Transverse colon (tissue), 4 donors: ENCODE data around the gene ACLY. TPM values are rescaled to one million over a fixed set of nuclear protein-coding genes. Genes with fewer than 3 reads are reported as not detected.

Source experiments
- DNase-seq: peaks from one replicate; pipeline ENCODE4 v3.0.0-alpha.2; 2019
- H3K27ac ChIP-seq, 4 donors: fragments of 200-600 bp; sonication (generic); 2 replicates each; pipeline ENCODE4 v1.5.1; 2016 to 2018; ENCODE audit warnings: inconsistent platforms in 4 of 4
- H3K27me3 ChIP-seq: fragments of 200-600 bp; sonication (generic); 2 replicates; pipeline ENCODE4 v1.5.1; 2017; ENCODE audit warnings: inconsistent platforms
- H3K36me3 ChIP-seq, 4 donors: fragments of 200-600 bp; sonication (generic); 2 replicates each; pipeline ENCODE4 v1.5.1; 2017 to 2019; ENCODE audit warnings: inconsistent platforms in 4 of 4
- H3K4me1 ChIP-seq, 4 donors: fragments of 200-600 bp; sonication (generic); 2 replicates each; pipeline ENCODE4 v1.5.1; 2017 to 2020; ENCODE audit warnings: inconsistent platforms in 4 of 4
- H3K4me3 ChIP-seq, 4 donors: fragments of 200-600 bp; sonication (generic); 1 replicate in 1 of 4; 2 replicates in 3 of 4; pipeline versions ENCODE4 v1.5.1 to v1.6.1; 2017 to 2019; ENCODE audit warnings: inconsistent platforms in 4 of 4
- H3K9me3 ChIP-seq, 2 donors: fragments of 200-600 bp; sonication (generic); 2 replicates each; pipeline ENCODE4 v1.5.1; 2017 to 2019; ENCODE audit warnings: inconsistent platforms in 2 of 2
- CTCF ChIP-seq, 5 experiments: fragments of 200-600 bp in 3 of 5; fragments of 450-650 bp in 2 of 5; sonication (generic) in 3 of 5; IDR thresholded peaks; 1 replicate in 2 of 5; 2 replicates in 3 of 5; pipeline ENCODE4 v1.5.1; 2016 to 2017; ENCODE audit warnings: antibody characterized with exemption in 5 of 5, inconsistent platforms in 3 of 5, mild to moderate bottlenecking in 2 of 5, moderate library complexity in 1 of 5
- EP300 ChIP-seq: sonication (generic); formaldehyde crosslinking; IDR thresholded peaks from one replicate; pipeline ENCODE4 v1.6.1; 2017; ENCODE audit warnings: antibody characterized with exemption, low read depth
- POLR2A ChIP-seq: fragments of 450-650 bp; IDR thresholded peaks from one replicate; pipeline ENCODE4 v1.6.1; 2016; ENCODE audit warnings: antibody characterized with exemption, mild to moderate bottlenecking, moderate library complexity
- POLR2AphosphoS5 ChIP-seq, 3 donors: sonication (generic); formaldehyde crosslinking; IDR thresholded peaks; one replicate each; pipeline ENCODE4 v1.6.1; 2016; ENCODE audit warnings: antibody characterized with exemption in 3 of 3
- WGBS, 2 donors: methylation state at CpG; one replicate each; pipeline ENCODE4 v1.1.5; 2018; ENCODE audit warnings: low coverage in 1 of 2; 5-methylcytosine and 5-hydroxymethylcytosine counted together
- in situ Hi-C, 4 donors: fragments of 200-750 bp; cut with MboI; loops; one replicate each; pipeline versions ENCODE4 v1.15.0 to v1.15.1; 2017; ENCODE audit warnings: low sequenced_read_pairs in 3 of 4, low pct_ligation_motif_present in 1 of 4, low pct_unique_long_range_greater_than_20kb in 1 of 4
- intact Hi-C: fragments of 100-400 bp; cut with DNase I; formaldehyde crosslinking; loops from one replicate; pipeline ENCODE4 v1.15.1; 2023; ENCODE audit warnings: low total_unique reads
- total RNA-seq, 4 donors: library from RNA; depleted of rRNA; stranded (reverse); fragments of >200 nt; gene quantifications; one replicate each; pipeline ENCODE4 v1.1.0, GENCODE V29; 2016

Gene ACLY
- total RNA-seq, 4 donors from 2014 or later = 39.2 to 69.2 (median 51.9) TPM

- H3K27ac ChIP-seq = peak within 1 kb of the TSS in 1 of 4 donors; percentile 87
- intact Hi-C loops = no loop called here
Observed at GRCh38 chr17:41837761-41838538, 80.8 kb downstream of the ACLY start, which contains the start of gene KLHL10. TSS of gene KLHL10 (plus strand) at chr17:41837825. CDS start at chr17:41837933, 108 bp downstream.

GRCh38 chr17:41836550-41837196, 82.1 kb downstream of the ACLY start:
- DNase-seq = no peak
- H3K36me3 ChIP-seq = peaks cover 0 to under 1% (median 0%) of the 10 kb centered on the region in 4 donors
- no peaks in the 10 kb centered on the region for H3K9me3 ChIP-seq
- intact Hi-C loops (no loop called here), in situ Hi-C loops (no loop called here)
- H3K27me3 ChIP-seq = no peaks in the 10 kb centered on the region
- H3K4me3 ChIP-seq = peak overlapping the region; percentile 65 to 83 (median 76)
- H3K4me1 ChIP-seq = peaks cover 0 to 12% (median 10%) of the 10 kb centered on the region in 4 donors
- WGBS, 2 donors = 42% methylated on average over 21 of the region's 21 CpGs; no CpG with 5 or more reads in 1 of the 2 donors
- H3K27ac ChIP-seq = peak overlapping the region; percentile 59 to 87 (median 76)
- no peak for TF ChIP-seq EP300
- no peak for TF ChIP-seq POLR2AphosphoS5 (IDR thresholded peaks at IDR 0.05)
- no peak for TF ChIP-seq CTCF (IDR thresholded peaks at IDR 0.05)
- TF ChIP-seq POLR2A = no peak

More at GRCh38 chr17:41837761-41838538, 80.8 kb downstream of the ACLY start, which contains the start of gene KLHL10:
- in situ Hi-C loops = no loop called here
- 93 to 96% methylated on average over 6 to 15 of the region's 15 CpGs for WGBS, 2 donors
- Histone ChIP-seq H3K9me3 (no peaks in the 10 kb centered on the region), H3K4me3 (peak within 1 kb of the TSS in 1 of 4 donors; percentile 65), H3K36me3 (no peaks in the 10 kb centered on the region), H3K27me3 (no peaks in the 10 kb centered on the region), H3K4me1 (peaks cover 0 to 12% (median 10%) of the 10 kb centered on the region in 4 donors)
- no peak for DNase-seq
- TF ChIP-seq EP300 (no peak), POLR2AphosphoS5 (IDR thresholded peaks at IDR 0.05) (no peak), CTCF (IDR thresholded peaks at IDR 0.05) (no peak), POLR2A (no peak)

- 1% methylated on average over 23 of the region's 72 CpGs; no CpG with 5 or more reads in 1 of the 2 donors for WGBS, 2 donors
- DNase-seq = peak; percentile 66
- intact Hi-C loops = no loop called here
- in situ Hi-C loops = no loop called here
- Histone ChIP-seq H3K9me3 (no peaks in the 10 kb centered on the region), H3K4me3 (peak within 1 kb of the TSS; percentile 65 to 83 (median 76)), H3K36me3 (peaks cover 0 to 6% (median 0%) of the 10 kb centered on the region in 4 donors), H3K4me1 (peaks cover 0 to 12% (median 10%) of the 10 kb centered on the region in 4 donors), H3K27ac (peak within 1 kb of the TSS; percentile 59 to 87 (median 76)), H3K27me3 (no peaks in the 10 kb centered on the region)
- no peak for TF ChIP-seq CTCF (IDR thresholded peaks at IDR 0.05)
- no peak for TF ChIP-seq POLR2A
- TF ChIP-seq EP300 = no peak
- peak in 2 of 3 donors; percentile 43 to 47 for TF ChIP-seq POLR2AphosphoS5 (IDR thresholded peaks at IDR 0.05)
Observed at GRCh38 chr17:41835800-41836549, 82.8 kb downstream of the ACLY start, which contains the start of gene NT5C3B. TSS of gene NT5C3B (minus strand) at chr17:41836232. CDS start at chr17:41836193, 39 bp downstream.
